PC-3 (cell line): ENCODE measurements around the gene GABRA6. TPM values are rescaled to one million over a fixed set of nuclear protein-coding genes. Genes with fewer than 3 reads are reported as not detected.

Source experiments
- total RNA-seq: library from RNA; depleted of rRNA; stranded (reverse); fragments of >200 nt; gene quantifications from 2 replicates; pipeline ENCODE4 v1.2.3, GENCODE V29; 2014; rRNA removed

The GABRA6 gene
- total RNA-seq, 1 experiment from 2014 or later = not detected

Other genes with a start within 250 kb of the GABRA6 start
- gene GABRB2, start 139.0 kb upstream of the GABRA6 start, total RNA-seq = not detected in 2 replicates
- not detected in 2 replicates for gene GABRA1, start 162.4 kb downstream of the GABRA6 start, total RNA-seq